GM18873 (cell line): ENCODE data around the gene TRIO.

Experiments used
- ATAC-seq: cut with Tn5 transposase; IDR thresholded peaks from one replicate; pipeline ENCODE4 v1.9.1; 2021; ENCODE audit warnings: mild to moderate bottlenecking, moderate library complexity, moderate number of reproducible peaks; ENCODE audit not compliant: unreplicated experiment, low FRiP score

TRIO gene

DNA sequence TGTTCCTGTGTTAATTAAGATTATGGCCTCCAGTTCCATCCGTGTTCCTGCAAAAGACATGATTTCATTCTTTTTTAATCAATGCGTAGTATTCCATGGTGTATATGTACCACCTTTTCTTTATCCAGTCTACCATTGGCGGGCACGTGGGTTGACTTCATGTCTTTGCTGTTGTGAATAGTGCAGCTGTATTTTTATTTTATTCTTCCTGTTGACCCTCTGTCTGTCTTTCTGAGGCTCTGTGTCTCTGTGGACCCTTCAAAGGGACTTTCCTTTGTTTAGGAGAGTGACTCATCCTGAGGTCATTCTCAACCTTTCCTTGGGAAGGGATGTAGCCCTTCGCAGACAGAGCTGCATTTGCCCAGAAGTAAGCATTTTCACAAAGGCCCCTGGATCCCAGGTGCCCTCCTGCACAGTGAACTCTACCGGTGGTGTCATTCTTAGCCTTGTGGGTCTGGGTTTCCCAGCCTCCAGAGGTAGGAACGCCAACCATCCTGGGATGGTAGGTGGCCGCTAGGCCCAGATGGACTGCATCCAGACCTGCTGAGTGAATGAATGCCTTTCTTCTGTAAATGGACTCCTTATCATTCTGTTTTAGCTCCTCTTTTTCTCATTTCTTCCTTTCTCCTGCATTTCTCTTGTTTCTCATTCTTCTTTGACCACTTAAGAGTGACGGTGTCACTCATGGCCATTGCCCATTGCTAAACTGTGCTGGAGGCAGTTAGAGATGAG lies 22.4 kb downstream of the TRIO start:
- no peak for ATAC-seq

- no peak for ATAC-seq
These were observed 23.3 kb downstream of the TRIO start for GRCh38 chr5:14166437-14166836.

- ATAC-seq, result peak; percentile 34
These were observed 24.2 kb downstream of the TRIO start for GRCh38 chr5:14167211-14167845.

DNA sequence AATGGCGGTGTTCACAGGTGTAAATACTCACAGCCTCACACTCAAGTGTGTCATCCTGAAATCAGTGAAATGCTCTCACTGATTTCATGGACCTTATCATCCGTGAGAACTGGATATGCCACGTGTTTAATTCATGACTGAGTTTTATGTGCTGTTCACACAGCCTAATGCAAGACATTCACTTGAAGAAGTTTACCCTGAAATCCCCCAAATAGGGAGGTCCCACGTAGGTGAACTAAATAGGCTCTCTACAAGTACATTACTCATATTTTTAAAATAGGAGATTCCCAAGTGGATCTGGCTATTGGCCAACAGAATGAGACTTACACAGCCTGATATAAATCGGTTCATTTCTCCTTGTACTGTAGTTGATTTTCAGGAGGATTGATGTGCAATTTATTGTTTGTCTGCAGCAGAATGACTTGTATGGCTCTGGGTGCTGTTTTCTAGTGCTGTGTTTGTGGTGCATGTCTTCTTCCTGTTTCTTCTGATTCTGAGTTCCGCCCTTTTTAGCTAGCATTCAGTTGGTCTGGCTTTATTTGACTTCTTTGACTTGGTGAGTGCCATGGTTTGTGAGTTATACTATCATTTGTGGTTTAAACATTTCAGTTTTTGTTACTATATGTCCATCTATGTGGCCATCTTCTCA lies 25.1 kb downstream of the TRIO start:
- ATAC-seq, result peak; percentile 38

DNA sequence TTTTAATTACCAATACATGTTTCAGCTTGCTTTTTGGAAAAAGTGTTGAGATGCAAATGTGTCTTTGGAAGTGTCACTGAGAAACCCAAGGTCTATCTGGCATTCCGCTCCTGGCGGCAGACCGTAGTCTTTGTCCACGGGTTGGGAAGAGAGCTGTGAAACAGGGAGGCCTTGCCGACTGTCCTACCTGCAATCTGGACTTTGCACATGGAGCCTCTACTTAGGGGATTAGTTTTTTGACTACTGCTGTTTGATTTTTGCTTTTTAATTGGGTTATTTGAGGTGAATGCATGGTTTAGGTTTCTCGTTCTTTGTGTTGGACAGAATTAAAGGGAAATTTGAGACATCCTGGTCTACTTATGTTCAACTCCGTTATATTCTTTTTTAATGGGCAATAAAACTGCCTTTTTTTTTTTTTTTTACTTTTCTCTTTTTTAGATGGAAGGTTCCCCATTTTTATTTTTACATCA lies 25.7 kb downstream of the TRIO start:
- ATAC-seq, result no peak

DNA sequence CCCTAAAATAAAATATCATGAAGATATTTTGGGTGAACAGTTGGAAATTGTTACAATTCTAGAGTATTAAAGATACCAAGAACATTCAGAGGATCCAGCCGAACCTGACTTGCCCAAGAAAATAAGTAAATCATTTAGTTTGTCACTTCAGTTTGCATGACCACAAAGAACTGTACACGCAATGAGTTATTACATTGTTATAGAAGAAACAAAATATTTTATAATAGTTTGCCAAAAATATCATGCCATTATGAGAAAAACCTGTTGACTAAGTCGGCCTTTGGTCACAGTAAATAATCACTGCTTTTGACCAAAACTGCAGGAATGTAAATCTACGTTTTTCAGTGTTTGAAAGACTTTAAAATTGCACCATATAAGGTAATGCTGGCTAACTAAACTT lies 27.9 kb downstream of the TRIO start:
- ATAC-seq, result no peak

DNA sequence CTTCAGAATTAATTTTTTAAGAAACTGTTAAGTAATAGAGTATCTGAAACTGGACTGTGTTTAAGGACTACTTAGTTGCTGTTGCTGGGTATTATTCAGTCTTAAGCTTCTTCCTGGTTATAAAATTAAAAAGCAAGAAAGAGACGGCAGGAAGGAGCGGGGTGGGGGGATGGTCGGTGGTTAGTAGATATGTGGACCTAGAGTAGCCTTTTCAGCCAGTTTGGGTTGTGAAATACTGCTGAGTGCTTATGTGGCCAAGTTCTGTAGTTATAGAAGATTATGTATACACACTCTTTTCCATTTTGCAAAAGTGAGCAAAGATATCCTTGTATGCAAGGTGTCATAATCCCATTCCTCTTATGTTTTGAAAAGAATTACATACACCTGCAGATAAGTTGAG lies 28.5 kb downstream of the TRIO start:
- no peak for ATAC-seq

DNA sequence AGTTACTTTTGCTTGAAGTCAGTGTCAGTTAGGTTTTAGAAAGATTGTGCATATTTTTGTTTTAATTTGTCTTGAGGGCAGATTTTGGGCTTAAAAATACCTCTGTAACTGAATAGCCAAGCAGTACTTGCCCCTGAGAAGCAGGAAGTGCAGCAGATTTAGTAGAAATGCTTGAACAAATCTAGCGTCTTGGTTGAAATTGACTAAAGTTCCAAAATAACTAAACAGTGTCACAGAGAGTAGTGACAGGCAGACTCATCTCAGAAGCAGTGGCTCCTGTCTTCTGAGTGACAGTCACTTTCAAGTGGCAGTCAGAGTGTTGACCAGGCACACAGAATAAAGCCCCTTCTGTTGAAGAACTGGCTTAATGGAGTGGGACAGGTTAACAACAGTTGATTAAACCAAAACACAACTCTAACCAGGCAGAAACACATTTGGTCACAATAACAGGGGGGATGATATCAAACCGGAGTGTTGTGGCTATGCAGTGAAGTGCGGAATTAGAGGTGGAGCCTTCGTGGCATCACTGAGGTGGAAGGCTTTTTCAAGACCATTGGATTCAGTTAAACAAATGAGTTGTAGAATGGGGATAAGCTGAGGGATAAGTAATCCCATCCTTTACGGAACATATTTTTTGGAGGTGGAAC lies 29.1 kb downstream of the TRIO start:
- peak; percentile 50 for ATAC-seq

DNA sequence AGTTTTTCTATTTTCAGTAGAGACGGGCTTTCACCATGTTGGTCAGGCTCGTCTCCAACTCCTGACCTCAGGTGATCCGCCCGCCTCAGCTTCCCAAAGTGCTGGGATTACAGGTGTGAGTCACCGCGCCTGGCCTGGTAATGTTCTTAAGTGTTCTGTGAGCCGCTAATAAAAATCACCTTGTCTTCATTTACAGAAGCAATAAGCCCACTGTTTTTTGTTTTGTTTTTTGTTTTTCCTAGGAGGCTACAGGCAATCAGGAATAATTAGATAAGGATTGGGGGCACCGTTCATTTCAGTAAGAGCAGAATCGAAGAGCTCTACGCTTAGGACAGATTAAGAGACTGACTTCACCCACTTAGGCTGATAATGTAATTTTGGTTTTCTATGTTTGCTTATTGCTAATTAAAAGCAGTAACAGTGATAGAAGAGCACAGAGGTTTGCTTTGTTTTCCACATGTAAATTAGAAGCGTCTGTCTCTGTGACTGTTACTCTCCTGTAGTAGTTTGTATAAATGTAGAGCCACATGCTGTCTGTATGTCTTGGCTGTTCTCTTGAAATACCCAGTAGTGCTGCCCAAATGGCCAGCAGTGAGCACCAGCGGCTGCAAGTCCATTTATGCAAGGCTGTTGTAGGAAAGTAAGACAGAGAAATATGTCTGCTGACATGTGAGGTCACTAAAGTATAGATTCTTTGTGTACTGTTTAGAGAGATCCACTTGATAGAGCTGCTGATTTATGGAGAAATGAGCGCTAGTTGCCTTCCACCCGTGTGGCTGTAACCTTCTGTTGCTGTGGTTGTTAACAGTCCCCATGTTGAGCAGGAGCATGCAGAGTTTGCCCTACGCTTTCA lies 30.5 kb downstream of the TRIO start:
- no peak for ATAC-seq

- ATAC-seq, result peak; percentile 35
These were observed 31.1 kb downstream of the TRIO start for GRCh38 chr5:14174230-14174636.

GRCh38 chr5:14175381-14175780 lies 32.2 kb downstream of the TRIO start:
- ATAC-seq, result no peak

GRCh38 chr5:14176888-14177287 lies 33.7 kb downstream of the TRIO start:
- ATAC-seq, result no peak

GRCh38 chr5:14177634-14178033 lies 34.5 kb downstream of the TRIO start:
- ATAC-seq, result no peak

DNA sequence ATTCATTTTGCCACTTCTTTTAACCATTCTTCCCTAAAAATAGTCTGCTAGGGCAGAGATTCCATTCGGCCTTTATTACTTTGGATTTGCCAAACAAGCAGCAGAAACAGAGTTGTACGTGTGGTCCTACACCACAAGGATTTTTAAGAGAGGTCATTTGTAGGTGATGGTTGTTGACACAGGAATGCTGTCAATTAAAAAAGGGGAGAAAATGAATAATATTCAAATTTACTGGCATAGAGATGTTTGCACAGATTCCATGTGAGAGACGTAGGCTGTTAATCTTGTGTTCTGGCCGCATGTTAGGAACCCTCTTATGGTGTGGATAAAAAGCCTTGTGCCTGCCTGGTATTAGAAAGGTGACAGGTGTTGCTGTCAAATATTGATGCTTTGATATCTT lies 34.9 kb downstream of the TRIO start:
- ATAC-seq, result no peak

DNA sequence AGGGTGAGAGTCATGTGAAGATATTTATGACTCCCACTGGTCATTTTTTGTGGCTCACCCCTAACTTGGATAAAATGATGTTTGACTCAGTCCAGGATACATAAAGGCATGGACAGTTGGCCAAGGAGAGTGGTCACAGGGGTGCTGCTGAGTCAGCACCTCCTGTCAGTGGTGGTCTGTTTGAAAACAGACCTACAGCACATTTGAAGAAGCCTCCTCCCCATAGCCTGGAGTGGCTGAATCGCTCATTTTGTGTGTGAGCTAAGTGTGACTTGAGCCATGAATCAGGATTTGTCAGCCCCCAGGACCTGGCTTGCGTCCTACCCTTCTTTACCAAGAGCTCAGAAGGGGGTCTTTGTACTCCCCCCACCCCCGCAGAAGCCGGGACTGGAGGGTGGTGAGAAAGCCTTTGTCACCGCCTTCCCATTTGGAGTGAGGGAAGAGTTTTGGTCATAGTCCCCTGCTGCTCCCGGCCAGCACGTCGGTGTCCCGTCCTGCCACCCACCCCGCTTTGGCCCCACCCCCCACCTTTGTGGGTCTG lies 35.6 kb downstream of the TRIO start:
- ATAC-seq, result no peak

DNA sequence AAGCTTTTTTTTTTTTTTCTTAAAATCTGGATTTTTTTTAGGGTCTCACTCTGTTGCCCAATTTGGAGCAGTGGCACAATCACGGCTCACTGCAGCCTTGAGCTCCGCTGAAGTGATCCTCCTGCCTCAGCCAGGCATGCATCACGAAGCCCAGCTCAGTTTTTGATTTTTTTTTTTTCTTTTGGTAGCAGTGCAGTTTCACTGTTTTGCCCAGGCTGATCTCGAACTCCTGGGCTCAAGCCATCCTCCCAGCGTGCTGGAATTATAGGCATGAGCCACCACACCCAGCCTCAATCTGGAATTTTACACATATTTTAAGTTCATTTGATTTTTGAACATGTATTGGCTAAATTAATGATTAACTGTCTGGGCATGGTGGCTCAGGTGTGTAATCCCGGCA lies 36.3 kb downstream of the TRIO start:
- no peak for ATAC-seq

GRCh38 chr5:14180437-14180836 lies 37.3 kb downstream of the TRIO start:
- ATAC-seq, result no peak

- ATAC-seq, result no peak
These were observed 38.3 kb downstream of the TRIO start for GRCh38 chr5:14181299-14181968.

GRCh38 chr5:14182761-14183160 lies 39.6 kb downstream of the TRIO start:
- ATAC-seq, result no peak
